Liver (tissue), 10 donors: ENCODE measurements around the gene GPR146. TPM values are rescaled to one million over a fixed set of nuclear protein-coding genes. Genes with fewer than 3 reads are reported as not detected.
A peak's percentile ranks its signal among the peaks of the same experiment; 100 is the strongest.

Experiments used
- DNase-seq: peaks from one replicate; pipeline ENCODE4 v3.0.0-alpha.2; 2017; ENCODE audit warnings: low spot score
- H3K27ac ChIP-seq, 2 donors: one replicate each; pipeline ENCODE4 v1.7.0; 2013; ENCODE audit warnings: inconsistent platforms in 2 of 2, low read length in 2 of 2, control low read depth in 1 of 2, low read depth in 1 of 2, mild to moderate bottlenecking in 1 of 2
- H3K27me3 ChIP-seq, 4 donors: one replicate each; pipeline versions ENCODE4 v1.6.1 to v1.7.0; 2013; ENCODE audit warnings: low read length in 3 of 4, inconsistent platforms in 1 of 4, mild to moderate bottlenecking in 1 of 4, moderate library complexity in 1 of 4; ENCODE audit not compliant: control insufficient read depth in 4 of 4, insufficient read depth in 4 of 4
- H3K36me3 ChIP-seq, 4 donors: one replicate each; pipeline versions ENCODE4 v1.6.1 to v1.7.0; 2013; ENCODE audit warnings: low read length in 3 of 4, mild to moderate bottlenecking in 3 of 4, low read depth in 1 of 4, moderate library complexity in 1 of 4; ENCODE audit not compliant: control insufficient read depth in 4 of 4, insufficient read depth in 3 of 4
- H3K4me1 ChIP-seq, 4 donors: one replicate each; pipeline versions ENCODE4 v1.6.1 to v1.7.0; 2013; ENCODE audit warnings: low read length in 3 of 4, mild to moderate bottlenecking in 3 of 4, moderate library complexity in 1 of 4; ENCODE audit not compliant: control insufficient read depth in 4 of 4, insufficient read depth in 4 of 4
- H3K4me3 ChIP-seq, 3 donors: one replicate each; pipeline versions ENCODE4 v1.6.1 to v1.7.0; 2013; ENCODE audit warnings: low read length in 3 of 3, control low read depth in 1 of 3, low read depth in 1 of 3, mild to moderate bottlenecking in 1 of 3
- H3K9ac ChIP-seq, 2 donors: one replicate each; pipeline ENCODE4 v1.7.0; 2013; ENCODE audit warnings: low read length in 2 of 2, mild to moderate bottlenecking in 2 of 2, moderate library complexity in 2 of 2, control low read depth in 1 of 2, low read depth in 1 of 2
- H3K9me3 ChIP-seq, 4 donors: one replicate each; pipeline versions ENCODE4 v1.6.1 to v1.7.0; 2013; ENCODE audit warnings: low read length in 3 of 4; ENCODE audit not compliant: control insufficient read depth in 4 of 4
- WGBS: extraction: QIAGEN DNeasy Blood & Tissue Kit; methylation state at CpG from one replicate; pipeline ENCODE4 v1.1.7; 2013; 5-methylcytosine and 5-hydroxymethylcytosine counted together
- polyA plus RNA-seq, 2 donors: library from polyadenylated mRNA; stranded (reverse) in 1 of 2; unstranded in 1 of 2; fragments of 200-250 nt in 1 of 2; fragments of >200 nt in 1 of 2; fragmentation: Nextera tagmentation in 1 of 2; extraction: Ambion mirVana in 1 of 2; gene quantifications; one replicate each; pipeline versions ENCODE4 v1.2.1 to v1.2.3, GENCODE V29; 2013 to 2015
- small RNA-seq: library from RNA; depleted of rRNA; stranded (forward); fragments of <200 nt; gene quantifications from one replicate; pipeline ENCODE3, GENCODE V24; 2014
- total RNA-seq, 2 donors: library from RNA; depleted of rRNA; stranded (reverse); fragments of >200 nt; gene quantifications; one replicate each; pipeline ENCODE4 v1.2.3, GENCODE V29; 2014
- TF ChIP-seq, protein P1 (sequence below): fragments of 150-350 bp; IDR thresholded peaks from 2 replicates; pipeline ENCODE4 v1.5.1; 2017; ENCODE audit warnings: improper control_type of control experiment, low read depth, low read length; ENCODE audit not compliant: missing input control
- donor health status: healthy.
- donor health status: healthy.
- donor health status: healthy.
- donor health status: healthy.
- donor health status: healthy.

The GPR146 gene
- total and polyA plus RNA-seq, 4 donors = 15.5 to 33.5 (median 26.7) TPM

DNA sequence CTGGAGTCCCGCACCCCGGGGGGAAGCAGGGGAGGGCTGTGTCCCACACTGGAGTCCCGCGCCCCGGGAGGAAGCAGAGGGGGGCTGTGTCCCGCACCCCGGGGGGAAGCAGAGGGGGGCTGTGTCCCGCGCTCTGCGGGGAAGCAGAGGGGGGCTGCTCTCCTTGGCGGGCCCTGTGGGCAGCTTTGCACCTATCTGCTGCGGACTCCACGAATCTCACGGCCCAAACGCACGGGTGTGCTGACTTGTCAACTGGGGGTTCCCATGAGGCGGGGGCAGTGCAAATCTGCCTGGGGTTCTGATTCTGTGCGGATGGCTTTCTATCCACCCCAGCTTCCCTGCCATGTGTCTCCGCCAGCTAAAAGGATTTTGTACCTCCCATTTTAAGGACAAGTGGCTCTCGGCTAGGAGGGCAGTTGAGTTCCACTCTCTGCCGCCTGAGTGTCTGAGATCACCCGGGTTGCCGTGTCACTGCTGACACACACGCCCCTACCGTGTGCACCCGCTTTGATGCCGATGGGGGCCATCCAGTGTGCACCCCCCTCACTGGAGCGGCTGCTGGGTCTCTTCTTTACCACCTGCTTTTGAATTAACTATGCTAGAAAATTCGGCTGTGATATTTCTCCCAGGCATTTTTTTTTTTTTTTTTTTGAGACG is 64.0 kb downstream of the GPR146 start:
- TF ChIP-seq, protein P1, sequence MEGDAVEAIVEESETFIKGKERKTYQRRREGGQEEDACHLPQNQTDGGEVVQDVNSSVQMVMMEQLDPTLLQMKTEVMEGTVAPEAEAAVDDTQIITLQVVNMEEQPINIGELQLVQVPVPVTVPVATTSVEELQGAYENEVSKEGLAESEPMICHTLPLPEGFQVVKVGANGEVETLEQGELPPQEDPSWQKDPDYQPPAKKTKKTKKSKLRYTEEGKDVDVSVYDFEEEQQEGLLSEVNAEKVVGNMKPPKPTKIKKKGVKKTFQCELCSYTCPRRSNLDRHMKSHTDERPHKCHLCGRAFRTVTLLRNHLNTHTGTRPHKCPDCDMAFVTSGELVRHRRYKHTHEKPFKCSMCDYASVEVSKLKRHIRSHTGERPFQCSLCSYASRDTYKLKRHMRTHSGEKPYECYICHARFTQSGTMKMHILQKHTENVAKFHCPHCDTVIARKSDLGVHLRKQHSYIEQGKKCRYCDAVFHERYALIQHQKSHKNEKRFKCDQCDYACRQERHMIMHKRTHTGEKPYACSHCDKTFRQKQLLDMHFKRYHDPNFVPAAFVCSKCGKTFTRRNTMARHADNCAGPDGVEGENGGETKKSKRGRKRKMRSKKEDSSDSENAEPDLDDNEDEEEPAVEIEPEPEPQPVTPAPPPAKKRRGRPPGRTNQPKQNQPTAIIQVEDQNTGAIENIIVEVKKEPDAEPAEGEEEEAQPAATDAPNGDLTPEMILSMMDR = no peak
- H3K36me3 ChIP-seq = no peaks in the 10 kb centered on the region
- H3K9me3 ChIP-seq = no peaks in the 10 kb centered on the region
- DNase-seq = no peak
- no peak overlapping the region for H3K9ac ChIP-seq
- H3K4me3 ChIP-seq = no peak overlapping the region
- H3K27me3 ChIP-seq = no peaks in the 10 kb centered on the region
- H3K27ac ChIP-seq = no peak overlapping the region
- peaks cover 0 to 7% (median 1%) of the 10 kb centered on the region in 4 donors for H3K4me1 ChIP-seq
- 90% methylated on average over 30 of the region's 30 CpGs for WGBS

Small RNAs within 50 kb of the gene (small RNA-seq; reads per million reads assigned to genes)
- gene MIR339 = 21.4 reads per million, percentile 96 among the genes with 10 or more reads in this experiment

Other genes with a start within 250 kb of the GPR146 start
- gene SUN1, start 212.1 kb upstream of the GPR146 start, total RNA-seq = 100 to 1,000 TPM in 1 of 2 donors, 10 to 100 TPM in 1; 50.9 to 162 TPM
- gene SUN1, start 212.1 kb upstream of the GPR146 start, polyA plus RNA-seq = 10 to 100 TPM; 24.8 to 29.2 TPM
- 10 to 100 TPM; 19.5 to 30.3 TPM for gene GET4, start 168.0 kb upstream of the GPR146 start, total RNA-seq
- 10 to 100 TPM; 24.3 to 34.7 TPM for gene GET4, start 168.0 kb upstream of the GPR146 start, polyA plus RNA-seq
- gene ADAP1, start 89.9 kb upstream of the GPR146 start, total RNA-seq = 1 to 10 TPM; 3.2 to 3.7 TPM
- 1 to 10 TPM in 1 of 2 donors, under 1 TPM in 1; 0.46 to 2.2 TPM for gene ADAP1, start 89.9 kb upstream of the GPR146 start, polyA plus RNA-seq
- gene COX19, start 69.0 kb upstream of the GPR146 start, total RNA-seq = 1 to 10 TPM; 5.2 to 9.8 TPM
- gene COX19, start 69.0 kb upstream of the GPR146 start, polyA plus RNA-seq = 1 to 10 TPM; 2.2 to 4.5 TPM
- under 1 TPM in 1 of 2 donors, not detected in 1; 0.28 TPM for gene CYP2W1, start 61.4 kb upstream of the GPR146 start, total RNA-seq
- gene CYP2W1, start 61.4 kb upstream of the GPR146 start, polyA plus RNA-seq = not detected
- 1 to 10 TPM; 2.9 to 6.7 TPM for gene GPER1, start 43.6 kb downstream of the GPR146 start, total RNA-seq
- 10 to 100 TPM in 1 of 2 donors, 1 to 10 TPM in 1; 8.0 to 23.1 TPM for gene GPER1, start 43.6 kb downstream of the GPR146 start, polyA plus RNA-seq
- gene ZFAND2A, start 115.7 kb downstream of the GPR146 start, total RNA-seq = 10 to 100 TPM; 12.5 to 27.4 TPM
- gene ZFAND2A, start 115.7 kb downstream of the GPR146 start, polyA plus RNA-seq = 10 to 100 TPM; 39.6 to 53.3 TPM
- not detected for gene UNCX, start 188.3 kb downstream of the GPR146 start, total RNA-seq
- gene UNCX, start 188.3 kb downstream of the GPR146 start, polyA plus RNA-seq = not detected